PC-9 (cell line): ENCODE results near the gene NFATC1. TPM values are rescaled to one million over a fixed set of nuclear protein-coding genes. Genes with fewer than 3 reads are reported as not detected.

Source experiments
- BruUV-seq: library from RNA; stranded (reverse); fragments of 400-500 nt; replicated peaks from 2 replicates; lab custom pipeline; 2021; lab: Mats Ljungman, UMichigan
- CTCF ChIA-PET: fragments of 300-600 bp; sonication (Branson Sonifier 250); formaldehyde crosslinking; loops from one replicate; lab custom pipeline; 2022; ENCODE audit warnings: antibody characterized with exemption; lab: Charles Lee
- POLR2A ChIA-PET: fragments of 300-600 bp; sonication (Branson Sonifier 250); formaldehyde crosslinking; loops from one replicate; lab custom pipeline; 2022; ENCODE audit warnings: antibody characterized with exemption; ENCODE audit not compliant: unreplicated experiment; lab: Charles Lee
- DNase-seq, 2 experiments: peaks; one replicate each; pipeline versions ENCODE4 v3.0.0 to v3.0.0-alpha.2; 2015 to 2022; ENCODE audit warnings: mixed read lengths in 1 of 2
- H2AFZ ChIP-seq: fragments of 200-600 bp; sonication (generic); 2 replicates; pipeline ENCODE4 v1.8.1; 2017; ENCODE audit warnings: antibody characterized with exemption
- H3F3A ChIP-seq: fragments of 200-600 bp; sonication (generic); 2 replicates; pipeline ENCODE4 v1.8.1; 2017; ENCODE audit warnings: antibody characterized with exemption, mild to moderate bottlenecking, low read depth; ENCODE audit not compliant: insufficient read depth
- H3K27ac ChIP-seq: fragments of 200-600 bp; sonication (generic); 2 replicates; pipeline ENCODE4 v1.6.1; 2016; ENCODE audit warnings: mixed run types
- H3K27me3 ChIP-seq: fragments of 200-600 bp; sonication (generic); 2 replicates; pipeline ENCODE4 v1.6.1; 2016; ENCODE audit warnings: low read depth, mixed run types; ENCODE audit not compliant: insufficient read depth
- H3K36me3 ChIP-seq: fragments of 200-600 bp; sonication (generic); 2 replicates; pipeline ENCODE4 v1.6.1; 2016; ENCODE audit warnings: low read depth, mixed run types
- H3K4me1 ChIP-seq: fragments of 200-600 bp; sonication (generic); replicated peaks from 2 replicates; pipeline ENCODE4 v1.6.1; 2016; ENCODE audit warnings: mixed run types; ENCODE audit not compliant: insufficient read depth
- H3K4me2 ChIP-seq: fragments of 200-600 bp; sonication (generic); 2 replicates; pipeline ENCODE4 v1.6.1; 2017; ENCODE audit warnings: mixed run types
- H3K4me3 ChIP-seq: fragments of 200-600 bp; sonication (generic); 2 replicates; pipeline ENCODE4 v1.6.1; 2016; ENCODE audit warnings: mixed run types
- H3K79me2 ChIP-seq: fragments of 200-600 bp; sonication (generic); 2 replicates; pipeline ENCODE4 v1.6.1; 2017; ENCODE audit warnings: low read depth, mixed run types
- H3K9me2 ChIP-seq: fragments of 200-600 bp; sonication (generic); 2 replicates; pipeline ENCODE4 v1.8.1; 2017; ENCODE audit warnings: mild to moderate bottlenecking; ENCODE audit not compliant: insufficient read depth
- H3K9me3 ChIP-seq: fragments of 200-600 bp; sonication (generic); 2 replicates; pipeline ENCODE4 v1.8.1; 2016; ENCODE audit warnings: low read depth; ENCODE audit not compliant: insufficient read depth
- H4K20me1 ChIP-seq: fragments of 200-600 bp; sonication (generic); 2 replicates; pipeline ENCODE4 v1.8.1; 2017; ENCODE audit not compliant: insufficient read depth
- CTCF ChIP-seq: fragments of 200-600 bp; sonication (generic); conservative IDR thresholded peaks from 2 replicates; pipeline ENCODE4 v1.6.1; 2017; ENCODE audit warnings: mixed run types, antibody characterized with exemption, mild to moderate bottlenecking, moderate library complexity
- EZH2 ChIP-seq: fragments of 200-600 bp; sonication (generic); IDR thresholded peaks from 2 replicates; pipeline ENCODE4 v1.8.0; 2017; ENCODE audit warnings: antibody characterized with exemption, low read depth
- intact Hi-C: fragments of 100-400 bp; cut with micrococcal nuclease; formaldehyde crosslinking; loops from one replicate; pipeline ENCODE4 v1.10.0; 2022; ENCODE audit not compliant: unreplicated experiment
- total RNA-seq: library from RNA; stranded (reverse); gene quantifications from 2 replicates; pipeline ENCODE4 v1.2.3, GENCODE V29; 2021

NFATC1 gene
- total RNA-seq, 1 experiment from 2014 or later = 2.6 TPM

DNA sequence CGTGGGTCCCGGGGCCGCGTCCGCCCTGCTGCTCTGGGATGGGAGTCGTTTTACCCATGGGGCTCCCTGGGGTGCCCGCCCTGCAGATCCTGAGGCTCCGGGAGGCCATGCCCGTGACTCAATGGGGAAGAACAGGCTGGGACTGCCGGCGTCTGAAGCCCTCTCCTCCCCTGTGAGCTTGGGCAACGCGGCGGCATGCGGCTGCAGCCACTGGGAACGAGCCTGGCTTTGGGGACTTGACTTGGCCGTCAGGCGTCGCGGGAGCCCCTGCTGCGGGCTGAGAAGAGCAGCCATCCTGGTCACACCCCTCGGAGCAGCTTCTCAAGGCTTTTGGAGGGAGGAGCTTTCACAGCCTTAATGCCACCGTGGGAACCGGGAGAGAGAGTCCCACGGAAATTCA is 157.0 kb downstream of the NFATC1 start:
- CTCF ChIA-PET = no interaction called here

GRCh38 chr18:79553154-79553553 is 157.4 kb downstream of the NFATC1 start:
- H3K4me1 ChIP-seq = no peaks in the 10 kb centered on the region
- intact Hi-C loops = no loop called here
- no TSS peak for BruUV-seq
- POLR2A ChIA-PET = no interaction called here
- TF ChIP-seq EZH2 (no peak), CTCF (no peak)
- H3K79me2 ChIP-seq = no peaks in the 10 kb centered on the region
- no peaks in the 10 kb centered on the region for H4K20me1 ChIP-seq
- CTCF ChIA-PET = no interaction called here
- no peaks in the 10 kb centered on the region for H3K9me3 ChIP-seq
- H3K4me2 ChIP-seq = no peak overlapping the region
- DNase-seq = no peak
- no peak overlapping the region for H3K27ac ChIP-seq
- H3K36me3 ChIP-seq = no peaks in the 10 kb centered on the region
- no peaks in the 10 kb centered on the region for H3K9me2 ChIP-seq
- H3K27me3 ChIP-seq = peaks cover 63% of the 10 kb centered on the region
- H2AFZ ChIP-seq = no peak overlapping the region
- H3F3A ChIP-seq = no peaks in the 10 kb centered on the region
- H3K4me3 ChIP-seq = no peak overlapping the region

More for the DNA sequence above, 157.0 kb downstream of the NFATC1 start:
- Histone ChIP-seq H3K27me3 (peaks cover 66% of the 10 kb centered on the region), H3K79me2 (no peaks in the 10 kb centered on the region), H3K4me3 (no peak overlapping the region), H3K36me3 (no peaks in the 10 kb centered on the region), H4K20me1 (no peaks in the 10 kb centered on the region), H3F3A (no peaks in the 10 kb centered on the region), H3K9me2 (no peaks in the 10 kb centered on the region), H3K9me3 (no peaks in the 10 kb centered on the region), H2AFZ (no peak overlapping the region), H3K4me1 (no peaks in the 10 kb centered on the region), H3K27ac (no peak overlapping the region), H3K4me2 (no peak overlapping the region)
- TF ChIP-seq EZH2 (no peak), CTCF (no peak)
- POLR2A ChIA-PET = no interaction called here
- DNase-seq = no peak
- intact Hi-C loops = no loop called here
- BruUV-seq = no TSS peak

- Histone ChIP-seq H2AFZ (no peak overlapping the region), H3K9me2 (no peaks in the 10 kb centered on the region), H3F3A (no peaks in the 10 kb centered on the region), H3K9me3 (no peaks in the 10 kb centered on the region), H3K79me2 (no peaks in the 10 kb centered on the region), H3K36me3 (no peaks in the 10 kb centered on the region), H3K27ac (no peak overlapping the region), H3K4me1 (no peaks in the 10 kb centered on the region), H3K4me3 (no peak overlapping the region), H3K4me2 (no peak overlapping the region), H3K27me3 (peaks cover 63% of the 10 kb centered on the region), H4K20me1 (no peaks in the 10 kb centered on the region)
- TF ChIP-seq EZH2 = no peak
- TF ChIP-seq CTCF = no peak
- ChIA-PET POLR2A (no interaction called here), CTCF (no interaction called here)
- no TSS peak for BruUV-seq
- intact Hi-C loops = no loop called here
- no peak for DNase-seq
Observed at GRCh38 chr18:79553696-79554095, 158.0 kb downstream of the NFATC1 start.
